ENCODE results near the gene INS.

GRCh38 chr11:2167141-2168045, 6.4 kb upstream of the INS start:
- TF ChIP-seq CTCF (IDR thresholded peaks at IDR 0.05; ENCODE audit: low read depth, low read length, poor library complexity, severe bottlenecking) (no peak), EZH2phosphoT487 (IDR thresholded peaks at IDR 0.05; ENCODE audit: borderline replicate concordance, low read length) (no peak)
